Loucy (cell line): ENCODE results near the gene LTBP2.
A peak's percentile ranks its signal among the peaks of the same experiment; 100 is the strongest.

Source experiments
- EZH2phosphoT487 ChIP-seq: fragments of 200-600 bp; IDR thresholded peaks from 2 replicates; pipeline ENCODE4 v1.6.1; 2018; ENCODE audit warnings: antibody characterized with exemption, mild to moderate bottlenecking, moderate library complexity, borderline replicate concordance
- TF ChIP-seq, protein P1 (sequence below): fragments of 200-600 bp; sonication (generic); conservative IDR thresholded peaks from 2 replicates; pipeline ENCODE4 v1.5.1; 2014; ENCODE audit warnings: mild to moderate bottlenecking, antibody characterized with exemption, low read length

DNA sequence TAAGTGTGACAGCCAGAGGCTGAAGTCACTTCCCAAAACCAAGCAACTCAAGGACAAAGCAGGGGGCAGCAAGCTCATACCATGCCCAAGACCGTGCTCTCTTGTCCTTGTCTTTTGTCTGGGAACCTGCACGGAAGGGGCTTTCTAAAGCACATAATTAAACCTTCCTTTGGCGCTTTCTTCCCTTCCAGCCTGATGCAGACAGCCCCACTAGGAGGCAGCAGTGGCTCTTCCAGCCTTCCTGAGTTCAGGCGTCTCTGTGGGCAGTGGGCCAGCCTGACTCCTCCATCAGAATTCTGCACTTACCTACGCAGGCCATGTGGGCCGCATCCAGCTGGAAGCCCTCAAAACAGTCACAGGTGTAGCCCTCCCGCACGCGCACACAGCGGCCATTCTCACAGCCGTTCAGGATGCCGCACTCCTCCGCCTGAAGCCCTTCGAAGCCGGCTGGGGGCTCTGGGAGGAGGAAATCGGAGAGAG, 110.9 kb downstream of the LTBP2 start:
- TF ChIP-seq, protein P1, sequence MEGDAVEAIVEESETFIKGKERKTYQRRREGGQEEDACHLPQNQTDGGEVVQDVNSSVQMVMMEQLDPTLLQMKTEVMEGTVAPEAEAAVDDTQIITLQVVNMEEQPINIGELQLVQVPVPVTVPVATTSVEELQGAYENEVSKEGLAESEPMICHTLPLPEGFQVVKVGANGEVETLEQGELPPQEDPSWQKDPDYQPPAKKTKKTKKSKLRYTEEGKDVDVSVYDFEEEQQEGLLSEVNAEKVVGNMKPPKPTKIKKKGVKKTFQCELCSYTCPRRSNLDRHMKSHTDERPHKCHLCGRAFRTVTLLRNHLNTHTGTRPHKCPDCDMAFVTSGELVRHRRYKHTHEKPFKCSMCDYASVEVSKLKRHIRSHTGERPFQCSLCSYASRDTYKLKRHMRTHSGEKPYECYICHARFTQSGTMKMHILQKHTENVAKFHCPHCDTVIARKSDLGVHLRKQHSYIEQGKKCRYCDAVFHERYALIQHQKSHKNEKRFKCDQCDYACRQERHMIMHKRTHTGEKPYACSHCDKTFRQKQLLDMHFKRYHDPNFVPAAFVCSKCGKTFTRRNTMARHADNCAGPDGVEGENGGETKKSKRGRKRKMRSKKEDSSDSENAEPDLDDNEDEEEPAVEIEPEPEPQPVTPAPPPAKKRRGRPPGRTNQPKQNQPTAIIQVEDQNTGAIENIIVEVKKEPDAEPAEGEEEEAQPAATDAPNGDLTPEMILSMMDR = peak; percentile 54
- no peak for TF ChIP-seq EZH2phosphoT487
